Heart left ventricle (tissue), 13 donors: ENCODE data around the gene YIPF7.

ENCODE experiments used
- CTCF ChIP-seq, 12 donors: fragments of 200-600 bp; sonication (generic) in 4 of 12; IDR thresholded peaks; one replicate each; pipeline versions ENCODE4 v1.5.0 to v1.8.0; 2018 to 2022; ENCODE audit warnings: antibody characterized with exemption in 12 of 12, mild to moderate bottlenecking in 5 of 12
- POLR2A ChIP-seq, 2 donors: fragments of 450-650 bp; IDR thresholded peaks; one replicate each; pipeline ENCODE4 v1.6.1; 2017; ENCODE audit warnings: antibody characterized with exemption in 2 of 2, mild to moderate bottlenecking in 2 of 2, moderate library complexity in 2 of 2
- donor health status: ischemic (EF 13 %, LVEDD 7.1; RV severe dilation, severe dysfunction).
- donor health status: DM: no; HTN: yes; CAD: no.
- donor health status: DM: no; HTN: no; CAD: no.
- donor health status: ischemic (EF 25% LVEDD 6.9; RV normal size, moderate dysfunction).
- donor health status: ischemic (EF 25% LVEDD 5.7; RV mildly dilated, moderate dysfunction).
- donor health status: ischemic (EF 35%, LVEDD 5.7; RV mildly dilated, moderate dysfunction).
- donor health status: nonischemic (EF 11% LVEDD 7.7; RV severe dilation, severe dysfunction).
- donor health status: DM: yes; HTN: yes; CAD: no.
- donor health status: PGD.
- donor health status: ischemic (EF 29% LVEDD 5.4; RV normal size, mild dysfunction).
- donor health status: nonischemic (EF 23%, LVEDD 6.1; RV moderate dilation, normal function).

GRCh38 chr4:44651425-44651824, at the start of gene YIPF7:
- TF ChIP-seq POLR2A (IDR thresholded peaks at IDR 0.05), result no peak
- no peak for TF ChIP-seq CTCF (IDR thresholded peaks at IDR 0.05)
